HG03066 (cell line): ENCODE data around the gene KHDRBS2.

ENCODE experiments used
- ATAC-seq: cut with Tn5 transposase; IDR thresholded peaks from one replicate; pipeline ENCODE4 v1.9.1; 2021; ENCODE audit warnings: low read depth; ENCODE audit not compliant: unreplicated experiment

Gene KHDRBS2

GRCh38 chr6:62285612-62286469, at the start of gene KHDRBS2:
Gene KHDRBS2, minus strand, starts transcription at chr6:62286225.
- ATAC-seq = peak; percentile 100

- ATAC-seq = no peak
Measured at GRCh38 chr6:62328607-62329006, 42.6 kb upstream of the KHDRBS2 start.

GRCh38 chr6:62324834-62325233, 38.8 kb upstream of the KHDRBS2 start:
- ATAC-seq = no peak

- no peak for ATAC-seq
Measured at GRCh38 chr6:62323818-62324431, 37.9 kb upstream of the KHDRBS2 start.

- peak; percentile 93 for ATAC-seq
Measured at GRCh38 chr6:62298745-62299392, 12.8 kb upstream of the KHDRBS2 start.

GRCh38 chr6:62296541-62296940, 10.5 kb upstream of the KHDRBS2 start:
- no peak for ATAC-seq

GRCh38 chr6:62288974-62289373, 2.9 kb upstream of the KHDRBS2 start:
- no peak for ATAC-seq

GRCh38 chr6:62288562-62288961, 2.5 kb upstream of the KHDRBS2 start:
- no peak for ATAC-seq

GRCh38 chr6:62286470-62286843, 432 bp upstream of the KHDRBS2 start:
- ATAC-seq = no peak

GRCh38 chr6:62284725-62285124, 1.3 kb downstream of the KHDRBS2 start:
- ATAC-seq = no peak

GRCh38 chr6:62283796-62284411, 2.1 kb downstream of the KHDRBS2 start:
- ATAC-seq = no peak

GRCh38 chr6:62283365-62283764, 2.7 kb downstream of the KHDRBS2 start:
- ATAC-seq = no peak

- no peak for ATAC-seq
Measured at GRCh38 chr6:62280099-62280498, 5.9 kb downstream of the KHDRBS2 start.

GRCh38 chr6:62272114-62272513, 13.9 kb downstream of the KHDRBS2 start:
- no peak for ATAC-seq

GRCh38 chr6:62265906-62266525, 20.0 kb downstream of the KHDRBS2 start:
- no peak for ATAC-seq

- no peak for ATAC-seq
Measured at GRCh38 chr6:62262283-62262682, 23.7 kb downstream of the KHDRBS2 start.

GRCh38 chr6:62246087-62246486, 39.9 kb downstream of the KHDRBS2 start:
- ATAC-seq = no peak

- ATAC-seq = no peak
Measured at GRCh38 chr6:62236784-62237183, 49.2 kb downstream of the KHDRBS2 start.

GRCh38 chr6:62229231-62229630, 56.8 kb downstream of the KHDRBS2 start:
- no peak for ATAC-seq

- no peak for ATAC-seq
Measured at GRCh38 chr6:62217866-62218265, 68.2 kb downstream of the KHDRBS2 start.

- ATAC-seq = no peak
Measured at GRCh38 chr6:62202078-62202477, 83.9 kb downstream of the KHDRBS2 start.
